ENCODE data around the gene PDXK. TPM values are rescaled to one million over a fixed set of nuclear protein-coding genes. Genes with fewer than 3 reads are reported as not detected.

Gene PDXK
- total and polyA plus RNA-seq, 10 of the 15 experiments (the other 5 are each of a cell fraction or from before 2014, with no cell fraction given): 3.7 to 141 (median 60.0) TPM

GRCh38 chr21:43768868-43769167 lies 49.9 kb downstream of the PDXK start (continued):
- no peak for TF ChIP-seq ELK1 (IDR thresholded peaks at IDR 0.05; ENCODE audit: low read depth, low read length)
- no peak for TF ChIP-seq MXI1 (IDR thresholded peaks at IDR 0.05; ENCODE audit: low read depth, low read length)
- TF ChIP-seq BRCA1 (IDR thresholded peaks at IDR 0.05; ENCODE audit: low read depth, low read length): no peak

DNA sequence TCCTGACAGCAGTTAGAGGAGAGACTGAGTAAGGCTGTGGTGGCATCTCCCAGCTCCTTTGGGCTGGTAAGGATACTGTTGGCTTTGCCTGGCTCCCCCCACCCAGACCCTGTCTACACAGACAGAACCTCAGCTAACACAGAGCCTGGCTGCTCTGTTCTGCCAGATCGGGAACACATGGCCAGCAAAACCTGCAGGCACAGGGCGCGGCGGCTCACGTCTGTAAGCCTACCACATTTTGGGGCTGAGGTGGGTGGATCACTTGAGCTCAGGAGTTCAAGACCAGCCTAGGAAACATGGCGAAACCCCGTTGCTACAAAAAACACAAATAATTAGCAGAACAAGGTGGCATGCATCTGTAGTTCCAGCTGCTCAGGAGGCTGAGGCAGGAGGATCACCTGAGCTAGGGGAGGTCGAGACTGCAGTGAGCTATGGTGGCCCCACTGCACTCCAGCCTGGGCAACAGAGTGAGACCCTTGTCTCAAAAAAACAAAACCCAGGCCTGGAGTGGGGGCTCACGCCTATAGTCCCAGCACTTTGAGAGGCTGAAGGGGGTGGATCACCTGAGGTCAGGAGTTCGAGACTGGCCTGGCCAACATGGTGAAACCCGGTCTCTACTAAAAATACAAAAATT lies 50.5 kb downstream of the PDXK start:
- H3K4me2 ChIP-seq (ENCODE audit: control insufficient read depth, insufficient read depth): no peak overlapping the region
- 71% methylated on average over 11 of the region's 11 CpGs for WGBS (ENCODE audit: insufficient coverage, insufficient replicate concordance, low lambda C conversion rate, missing lambda C conversion rate)
- TF ChIP-seq ZNF687 (IDR thresholded peaks at IDR 0.05) (no peak), TCF7 (IDR thresholded peaks at IDR 0.05; ENCODE audit: borderline replicate concordance) (no peak)

More for the DNA sequence above, 50.5 kb downstream of the PDXK start:
- FAIRE-seq (no peak), ATAC-seq (no peak), DNase-seq (ENCODE audit: low read depth, low spot score) (no peak)
- Histone ChIP-seq H3K9me3 (replicated peaks; ENCODE audit: control insufficient read depth, insufficient read depth, low read length) (peaks cover 2% of the 10 kb centered on the region; the same call in 1 of the 3 replicates), H3K4me1 (ENCODE audit: control insufficient read depth, insufficient read depth, low read length) (no peaks in the 10 kb centered on the region; the same call in 1 of the 2 replicates), H4K20me1 (ENCODE audit: control insufficient read depth, insufficient read depth) (no peaks in the 10 kb centered on the region), H3K79me2 (ENCODE audit: control insufficient read depth, insufficient read depth, low read length) (no peaks in the 10 kb centered on the region), H3K27me3 (replicated peaks in 1 of 2; ENCODE audit: control insufficient read depth in 2 of 2, insufficient read depth in 2 of 2, low read length in 1 of 2) (no peaks in the 10 kb centered on the region), H3K9ac (ENCODE audit: control insufficient read depth, insufficient read depth, low read length) (no peak overlapping the region), H3K4me3 (no peak overlapping the region), H2AFZ (ENCODE audit: control insufficient read depth, low read depth, low read length) (no peak overlapping the region), H3K36me3 (ENCODE audit: control insufficient read depth in 2 of 2, insufficient read depth in 2 of 2, low read length in 1 of 2) (peaks cover 2 to 5% of the 10 kb centered on the region in 2 experiments; a peak in 2 of 4 replicates), H3K27ac (ENCODE audit: control insufficient read depth, insufficient read depth) (no peak overlapping the region)
- SMC1A ChIA-PET (ENCODE audit: uncharacterized antibody, unreplicated experiment): no interaction called here
- BruUV-seq (replicated peaks): no TSS peak
- RAD21 ChIA-PET (ENCODE audit: unreplicated experiment): no interaction called here
- POLR2A ChIA-PET: no interaction called here
- CTCF ChIA-PET: interaction anchor here (1.1 kb wide), 1 partner anchor 13 kb away, joined by 6 read pairs; no protein-coding TSS in a partner anchor
- in situ Hi-C loops (cut with MboI) (no loop called here), intact Hi-C loops (cut with micrococcal nuclease; ENCODE audit: unreplicated experiment) (no loop called here)

Measured in GM12878 (cell line).